Measurements from ENCODE around the gene S100A9.

DNA sequence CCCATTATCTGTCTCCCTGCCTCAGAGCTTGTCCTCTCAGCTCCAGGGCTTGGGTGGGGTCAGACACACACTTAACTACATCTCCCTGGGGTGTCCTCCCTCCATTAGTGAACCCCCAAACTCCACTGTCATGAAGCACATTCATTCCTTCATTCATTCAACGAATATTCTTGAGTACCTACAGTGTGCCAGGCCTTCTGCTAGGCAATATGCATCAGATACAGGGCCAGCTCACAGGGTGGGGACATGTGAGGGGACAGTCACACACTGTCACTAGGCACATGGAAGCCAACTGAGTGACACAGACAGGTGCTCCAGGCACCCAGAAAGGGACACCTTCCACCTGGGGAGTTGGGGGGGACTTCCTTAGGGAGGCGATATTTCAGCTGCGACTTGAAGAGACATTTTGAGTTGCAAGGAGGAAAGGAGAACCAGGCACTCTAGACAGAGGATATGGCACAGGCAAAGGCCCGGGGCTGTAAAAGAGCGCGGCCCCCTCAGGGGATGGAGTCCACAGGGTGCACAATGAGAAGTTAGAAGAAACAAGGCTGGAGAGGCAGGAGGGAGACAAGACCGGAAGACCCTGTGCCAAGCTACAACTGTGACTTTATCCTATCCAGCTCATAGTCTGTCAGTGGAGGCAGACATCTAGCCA, 41.9 kb downstream of the S100A9 start:
- TF ChIP-seq, protein P1, sequence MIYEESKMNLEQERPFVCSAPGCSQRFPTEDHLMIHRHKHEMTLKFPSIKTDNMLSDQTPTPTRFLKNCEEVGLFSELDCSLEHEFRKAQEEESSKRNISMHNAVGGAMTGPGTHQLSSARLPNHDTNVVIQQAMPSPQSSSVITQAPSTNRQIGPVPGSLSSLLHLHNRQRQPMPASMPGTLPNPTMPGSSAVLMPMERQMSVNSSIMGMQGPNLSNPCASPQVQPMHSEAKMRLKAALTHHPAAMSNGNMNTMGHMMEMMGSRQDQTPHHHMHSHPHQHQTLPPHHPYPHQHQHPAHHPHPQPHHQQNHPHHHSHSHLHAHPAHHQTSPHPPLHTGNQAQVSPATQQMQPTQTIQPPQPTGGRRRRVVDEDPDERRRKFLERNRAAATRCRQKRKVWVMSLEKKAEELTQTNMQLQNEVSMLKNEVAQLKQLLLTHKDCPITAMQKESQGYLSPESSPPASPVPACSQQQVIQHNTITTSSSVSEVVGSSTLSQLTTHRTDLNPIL (CRISPR knock-in tag; IDR thresholded peaks at IDR 0.05; ENCODE audit: low read depth): no peak
- TF ChIP-seq, protein P2, sequence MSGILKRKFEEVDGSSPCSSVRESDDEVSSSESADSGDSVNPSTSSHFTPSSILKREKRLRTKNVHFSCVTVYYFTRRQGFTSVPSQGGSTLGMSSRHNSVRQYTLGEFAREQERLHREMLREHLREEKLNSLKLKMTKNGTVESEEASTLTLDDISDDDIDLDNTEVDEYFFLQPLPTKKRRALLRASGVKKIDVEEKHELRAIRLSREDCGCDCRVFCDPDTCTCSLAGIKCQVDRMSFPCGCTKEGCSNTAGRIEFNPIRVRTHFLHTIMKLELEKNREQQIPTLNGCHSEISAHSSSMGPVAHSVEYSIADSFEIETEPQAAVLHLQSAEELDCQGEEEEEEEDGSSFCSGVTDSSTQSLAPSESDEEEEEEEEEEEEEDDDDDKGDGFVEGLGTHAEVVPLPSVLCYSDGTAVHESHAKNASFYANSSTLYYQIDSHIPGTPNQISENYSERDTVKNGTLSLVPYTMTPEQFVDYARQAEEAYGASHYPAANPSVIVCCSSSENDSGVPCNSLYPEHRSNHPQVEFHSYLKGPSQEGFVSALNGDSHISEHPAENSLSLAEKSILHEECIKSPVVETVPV (CRISPR knock-in tag; IDR thresholded peaks at IDR 0.05): no peak
- no peak for TF ChIP-seq ARNTL (CRISPR knock-in tag; IDR thresholded peaks at IDR 0.05; ENCODE audit: borderline replicate concordance, low read depth)

Measured in SK-N-SH treated with all-trans-retinoic acid at 6 μM for 48 hours (cell line).